Vagina (tissue), 2 donors: ENCODE measurements around the gene RALB. TPM values are rescaled to one million over a fixed set of nuclear protein-coding genes. Genes with fewer than 3 reads are reported as not detected.
A peak's percentile ranks its signal among the peaks of the same experiment; 100 is the strongest.

Experiments used
- DNase-seq, 2 donors: peaks; one replicate each; pipeline ENCODE4 v3.0.0-alpha.2; 2017; ENCODE audit errors: extremely low spot score in 2 of 2
- H3K27ac ChIP-seq: fragments of 200-600 bp; sonication (generic); one replicate; pipeline ENCODE4 v1.5.1; 2019
- H3K27me3 ChIP-seq: fragments of 200-600 bp; sonication (generic); one replicate; pipeline ENCODE4 v1.5.1; 2019
- H3K36me3 ChIP-seq, 2 donors: fragments of 200-600 bp; sonication (generic); one replicate each; pipeline ENCODE4 v1.5.1; 2017 to 2019
- H3K4me1 ChIP-seq: fragments of 200-600 bp; sonication (generic); one replicate; pipeline ENCODE4 v1.5.1; 2019
- H3K4me3 ChIP-seq, 2 donors: fragments of 200-600 bp; sonication (generic); 1 replicate in 1 of 2; 2 replicates in 1 of 2; pipeline ENCODE4 v1.5.1; 2016 to 2019
- H3K9me3 ChIP-seq: fragments of 200-600 bp; sonication (generic); one replicate; pipeline ENCODE4 v1.5.1; 2019
- CTCF ChIP-seq, 3 experiments: fragments of 450-650 bp in 2 of 3; fragments of 200-600 bp in 1 of 3; sonication (generic) in 1 of 3; IDR thresholded peaks; one replicate each; pipeline ENCODE4 v1.5.1; 2017 to 2019; ENCODE audit warnings: antibody characterized with exemption in 3 of 3, mild to moderate bottlenecking in 2 of 3, moderate library complexity in 2 of 3
- POLR2A ChIP-seq, 2 donors: fragments of 450-650 bp; IDR thresholded peaks; one replicate each; pipeline ENCODE4 v1.6.1; 2017; ENCODE audit warnings: antibody characterized with exemption in 2 of 2, mild to moderate bottlenecking in 2 of 2, moderate library complexity in 2 of 2
- POLR2AphosphoS5 ChIP-seq, 2 donors: sonication (generic); formaldehyde crosslinking; IDR thresholded peaks; one replicate each; pipeline ENCODE4 v1.9.0; 2017; ENCODE audit warnings: antibody characterized with exemption in 2 of 2, mild to moderate bottlenecking in 2 of 2, low read depth in 1 of 2; ENCODE audit not compliant: insufficient read depth in 1 of 2
- intact Hi-C: fragments of 100-400 bp; cut with DNase I; formaldehyde crosslinking; loops from one replicate; pipeline ENCODE4 v1.15.1; 2023
- total RNA-seq: library from RNA; depleted of rRNA; stranded (reverse); fragments of >200 nt; gene quantifications from one replicate; pipeline ENCODE4 v1.2.3, GENCODE V29; 2016

RALB gene
- total RNA-seq, 1 donor from 2014 or later, result 44.0 TPM

GRCh38 chr2:120204945-120205670 lies 47.5 kb upstream of the RALB start:
- H3K4me1 ChIP-seq, result no peaks in the 10 kb centered on the region
- no peak overlapping the region for H3K27ac ChIP-seq
- DNase-seq, result peak in 1 of 2 donors; percentile 58
- no peaks in the 10 kb centered on the region for H3K27me3 ChIP-seq
- no peaks in the 10 kb centered on the region for H3K36me3 ChIP-seq
- no peaks in the 10 kb centered on the region for H3K9me3 ChIP-seq
- H3K4me3 ChIP-seq, result no peak overlapping the region
- intact Hi-C loops, result no loop called here
- no peak for TF ChIP-seq POLR2A (IDR thresholded peaks at IDR 0.05)
- TF ChIP-seq POLR2AphosphoS5 (IDR thresholded peaks at IDR 0.05; ENCODE audit: insufficient read depth in 1 of 2, low read depth in 1 of 2), result no peak

GRCh38 chr2:120206022-120206581 lies 46.5 kb upstream of the RALB start:
- Histone ChIP-seq H3K9me3 (no peaks in the 10 kb centered on the region), H3K27me3 (no peaks in the 10 kb centered on the region), H3K27ac (no peak overlapping the region), H3K4me3 (no peak overlapping the region), H3K36me3 (no peaks in the 10 kb centered on the region), H3K4me1 (no peaks in the 10 kb centered on the region)
- intact Hi-C loops, result no loop called here
- DNase-seq, result peak in 1 of 2 donors; percentile 72
- TF ChIP-seq CTCF (IDR thresholded peaks at IDR 0.05) (no peak), POLR2A (IDR thresholded peaks at IDR 0.05) (no peak), POLR2AphosphoS5 (IDR thresholded peaks at IDR 0.05; ENCODE audit: insufficient read depth in 1 of 2, low read depth in 1 of 2) (no peak)

GRCh38 chr2:120208381-120209353 lies 44.0 kb upstream of the RALB start:
- no peaks in the 10 kb centered on the region for H3K27me3 ChIP-seq
- H3K9me3 ChIP-seq, result no peaks in the 10 kb centered on the region
- H3K27ac ChIP-seq, result no peak overlapping the region
- H3K36me3 ChIP-seq, result no peaks in the 10 kb centered on the region
- no peaks in the 10 kb centered on the region for H3K4me1 ChIP-seq
- intact Hi-C loops, result no loop called here
- TF ChIP-seq POLR2A (IDR thresholded peaks at IDR 0.05), result no peak
- no peak for TF ChIP-seq CTCF (IDR thresholded peaks at IDR 0.05)
- TF ChIP-seq POLR2AphosphoS5 (IDR thresholded peaks at IDR 0.05; ENCODE audit: insufficient read depth in 1 of 2, low read depth in 1 of 2), result no peak
- DNase-seq, result peak in 1 of 2 donors; percentile 77
- H3K4me3 ChIP-seq, result no peak overlapping the region

GRCh38 chr2:120209427-120210269 lies 43.0 kb upstream of the RALB start:
- H3K36me3 ChIP-seq, result no peaks in the 10 kb centered on the region
- no peaks in the 10 kb centered on the region for H3K9me3 ChIP-seq
- intact Hi-C loops, result no loop called here
- DNase-seq, result peak in 1 of 2 donors; percentile 83
- TF ChIP-seq POLR2A (IDR thresholded peaks at IDR 0.05) (no peak), CTCF (IDR thresholded peaks at IDR 0.05) (no peak), POLR2AphosphoS5 (IDR thresholded peaks at IDR 0.05; ENCODE audit: insufficient read depth in 1 of 2, low read depth in 1 of 2) (no peak)
- no peak overlapping the region for H3K27ac ChIP-seq
- H3K27me3 ChIP-seq, result no peaks in the 10 kb centered on the region
- H3K4me3 ChIP-seq, result no peak overlapping the region
- no peaks in the 10 kb centered on the region for H3K4me1 ChIP-seq
